Activated naive CD4-positive, alpha-beta T cell treated with anti-CD3 and anti-CD28 coated beads, Interleukin-2, amount 10 ng/mL, durations not matched to agents 7 days and 5 days (primary cell): ENCODE measurements around the gene MYH15.
A peak's percentile ranks its signal among the peaks of the same experiment; 100 is the strongest.
"Not testable (repeated sequence)": the region's sequence is repeated elsewhere in the genome, so short reads cannot be mapped to it uniquely, and the experiment has no call there.

Experiments
- CTCF ChIA-PET: fragments of 350-600 bp; sonication (Branson Sonifier 250); formaldehyde crosslinking; loops from one replicate; lab custom pipeline; 2021; ENCODE audit warnings: antibody characterized with exemption; lab: Charles Lee
- DNase-seq: peaks from one replicate; pipeline ENCODE4 v3.0.0-alpha.2; 2020
- H3K27ac Mint-ChIP-seq: one replicate; pipeline ENCODE4 v1.8.0; 2021; ENCODE audit warnings: mild to moderate bottlenecking, moderate library complexity, mixed read lengths
- H3K27me3 Mint-ChIP-seq: one replicate; pipeline ENCODE4 v1.8.0; 2021; ENCODE audit warnings: mild to moderate bottlenecking, mixed read lengths
- H3K36me3 Mint-ChIP-seq: one replicate; pipeline ENCODE4 v1.8.0; 2021; ENCODE audit warnings: mixed read lengths
- H3K4me1 Mint-ChIP-seq: one replicate; pipeline ENCODE4 v1.8.0; 2021; ENCODE audit warnings: mixed read lengths
- H3K4me3 Mint-ChIP-seq: one replicate; pipeline ENCODE4 v1.8.0; 2021; ENCODE audit warnings: mild to moderate bottlenecking, moderate library complexity, mixed read lengths
- H3K9me3 Mint-ChIP-seq: one replicate; pipeline ENCODE4 v1.8.0; 2021; ENCODE audit warnings: mixed read lengths

Gene MYH15

GRCh38 chr3:108394563-108394962 is 115.8 kb downstream of the MYH15 start:
- H3K4me3 Mint-ChIP-seq = no peak overlapping the region
- H3K4me1 Mint-ChIP-seq = peaks cover 4% of the 10 kb centered on the region
- H3K9me3 Mint-ChIP-seq = peaks cover 1% of the 10 kb centered on the region
- H3K36me3 Mint-ChIP-seq = no peaks in the 10 kb centered on the region
- DNase-seq = no peak
- CTCF ChIA-PET = interaction anchor here (1.8 kb wide), 1 partner anchor 83 kb away, joined by 5 read pairs; no protein-coding TSS in a partner anchor
- H3K27me3 Mint-ChIP-seq = peaks cover 31% of the 10 kb centered on the region
- no peak overlapping the region for H3K27ac Mint-ChIP-seq

- Mint-ChIP-seq H3K4me1 (peaks cover 6% of the 10 kb centered on the region), H3K27me3 (peaks cover 30% of the 10 kb centered on the region), H3K36me3 (no peaks in the 10 kb centered on the region), H3K27ac (no peak overlapping the region), H3K4me3 (no peak overlapping the region), H3K9me3 (no peaks in the 10 kb centered on the region)
- DNase-seq = no peak
- CTCF ChIA-PET = interaction anchor here (1.8 kb wide), 1 partner anchor 84 kb away, joined by 5 read pairs; no protein-coding TSS in a partner anchor
Observed at GRCh38 chr3:108394016-108394415, 116.4 kb downstream of the MYH15 start.

GRCh38 chr3:108393128-108393900 is 117.1 kb downstream of the MYH15 start:
- no peaks in the 10 kb centered on the region for H3K9me3 Mint-ChIP-seq

DNA sequence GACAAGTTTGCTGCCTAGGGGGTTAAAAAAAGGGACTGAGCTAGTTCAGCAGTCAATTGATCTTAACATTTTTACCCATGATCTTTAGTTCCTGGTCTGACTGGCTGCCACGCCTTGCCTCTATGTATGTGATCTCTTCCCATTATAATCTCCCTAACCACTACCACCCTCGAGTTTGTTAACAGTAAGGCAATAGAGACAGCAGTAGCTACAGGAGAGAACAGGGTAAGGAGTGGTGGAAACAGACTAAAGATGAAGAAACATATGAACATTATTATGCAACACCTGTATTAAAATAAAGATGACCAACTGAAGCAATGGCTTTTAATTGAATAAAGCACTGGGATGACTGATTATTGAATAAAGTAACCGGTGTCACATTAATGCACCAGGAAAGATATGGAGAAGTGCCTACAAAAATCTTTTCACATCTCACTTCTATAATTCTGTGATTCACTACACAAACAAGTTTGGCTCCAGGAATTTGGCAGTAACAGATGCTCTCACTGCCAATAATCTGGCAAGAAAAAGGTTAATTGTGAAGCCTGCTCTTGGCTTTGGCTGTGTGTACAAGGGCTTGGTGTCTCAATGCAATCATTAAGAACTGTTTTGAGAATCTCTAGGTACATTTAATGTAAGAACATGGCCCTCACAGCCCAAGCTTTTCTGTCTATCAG is 118.3 kb downstream of the MYH15 start:
- Mint-ChIP-seq H3K9me3 (no peaks in the 10 kb centered on the region), H3K4me3 (no peak overlapping the region), H3K27ac (no peak overlapping the region), H3K4me1 (peaks cover 25% of the 10 kb centered on the region), H3K27me3 (peaks cover 18% of the 10 kb centered on the region), H3K36me3 (no peaks in the 10 kb centered on the region)
- CTCF ChIA-PET = no interaction called here
- DNase-seq = no peak

More at GRCh38 chr3:108393128-108393900, 117.1 kb downstream of the MYH15 start:
- peaks cover 23% of the 10 kb centered on the region for H3K27me3 Mint-ChIP-seq
- H3K4me1 Mint-ChIP-seq = peaks cover 13% of the 10 kb centered on the region
- CTCF ChIA-PET = interaction anchor here (0.6 to 1.8 kb wide), 3 partner anchors 10 to 553 kb away, joined by 3 to 5 read pairs (median 4); no protein-coding TSS in a partner anchor
- H3K27ac Mint-ChIP-seq = no peak overlapping the region
- H3K36me3 Mint-ChIP-seq = no peaks in the 10 kb centered on the region
- H3K4me3 Mint-ChIP-seq = no peak overlapping the region
- DNase-seq = no peak

- Mint-ChIP-seq H3K4me3 (no peak overlapping the region), H3K36me3 (peaks cover 2% of the 10 kb centered on the region)
Observed at GRCh38 chr3:108389372-108389771, 121.0 kb downstream of the MYH15 start.

GRCh38 chr3:108388136-108389132 is 122.0 kb downstream of the MYH15 start:
- peaks cover 12% of the 10 kb centered on the region for H3K27me3 Mint-ChIP-seq
- peaks cover 26% of the 10 kb centered on the region for H3K4me1 Mint-ChIP-seq
- CTCF ChIA-PET = interaction anchor here (0.6 to 1.6 kb wide), 5 partner anchors 17 to 728 kb away, joined by 3 to 5 read pairs (median 4); no protein-coding TSS in a partner anchor
- H3K4me3 Mint-ChIP-seq = no peak overlapping the region
- H3K9me3 Mint-ChIP-seq = no peaks in the 10 kb centered on the region
- peaks cover 2% of the 10 kb centered on the region for H3K36me3 Mint-ChIP-seq
- no peak for DNase-seq
- H3K27ac Mint-ChIP-seq = peak overlapping the region; percentile 50

More at GRCh38 chr3:108389372-108389771, 121.0 kb downstream of the MYH15 start:
- no peaks in the 10 kb centered on the region for H3K9me3 Mint-ChIP-seq
- DNase-seq = no peak
- H3K27ac Mint-ChIP-seq = no peak overlapping the region
- CTCF ChIA-PET = interaction anchor here (1.5 to 1.6 kb wide), 2 partner anchors 16 to 232 kb away, joined by 5 read pairs; no protein-coding TSS in a partner anchor
- peaks cover 26% of the 10 kb centered on the region for H3K4me1 Mint-ChIP-seq
- H3K27me3 Mint-ChIP-seq = peaks cover 16% of the 10 kb centered on the region

DNA sequence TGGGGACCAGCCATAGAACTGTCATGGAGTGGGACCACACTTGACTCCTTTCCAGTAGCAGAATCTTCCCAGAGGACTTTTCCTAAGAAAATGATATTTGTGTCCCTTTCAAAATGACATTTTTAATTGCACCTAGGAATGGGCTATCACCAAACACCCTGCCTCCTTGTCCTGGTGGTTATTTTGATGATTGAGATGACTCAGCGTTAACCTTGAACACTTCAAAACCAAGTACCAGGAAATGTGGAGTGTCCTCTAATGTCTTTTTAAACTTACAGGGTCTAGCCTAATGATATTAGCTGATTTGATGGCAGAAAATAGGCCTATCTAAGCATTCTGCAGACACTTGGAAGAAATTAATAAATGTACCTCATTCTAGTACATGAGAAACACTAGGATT is 123.3 kb downstream of the MYH15 start:
- Mint-ChIP-seq H3K36me3 (peaks cover 2% of the 10 kb centered on the region), H3K27me3 (peaks cover 8% of the 10 kb centered on the region), H3K9me3 (no peaks in the 10 kb centered on the region), H3K27ac (no peak overlapping the region), H3K4me1 (peaks cover 26% of the 10 kb centered on the region), H3K4me3 (no peak overlapping the region)
- no peak for DNase-seq
- CTCF ChIA-PET = interaction anchor here (1.0 kb wide), 1 partner anchor 234 kb away, joined by 4 read pairs; no protein-coding TSS in a partner anchor

- H3K36me3 Mint-ChIP-seq = peaks cover 9% of the 10 kb centered on the region
- CTCF ChIA-PET = no interaction called here
- DNase-seq = no peak
Observed at GRCh38 chr3:108383306-108383705, 127.1 kb downstream of the MYH15 start.

DNA sequence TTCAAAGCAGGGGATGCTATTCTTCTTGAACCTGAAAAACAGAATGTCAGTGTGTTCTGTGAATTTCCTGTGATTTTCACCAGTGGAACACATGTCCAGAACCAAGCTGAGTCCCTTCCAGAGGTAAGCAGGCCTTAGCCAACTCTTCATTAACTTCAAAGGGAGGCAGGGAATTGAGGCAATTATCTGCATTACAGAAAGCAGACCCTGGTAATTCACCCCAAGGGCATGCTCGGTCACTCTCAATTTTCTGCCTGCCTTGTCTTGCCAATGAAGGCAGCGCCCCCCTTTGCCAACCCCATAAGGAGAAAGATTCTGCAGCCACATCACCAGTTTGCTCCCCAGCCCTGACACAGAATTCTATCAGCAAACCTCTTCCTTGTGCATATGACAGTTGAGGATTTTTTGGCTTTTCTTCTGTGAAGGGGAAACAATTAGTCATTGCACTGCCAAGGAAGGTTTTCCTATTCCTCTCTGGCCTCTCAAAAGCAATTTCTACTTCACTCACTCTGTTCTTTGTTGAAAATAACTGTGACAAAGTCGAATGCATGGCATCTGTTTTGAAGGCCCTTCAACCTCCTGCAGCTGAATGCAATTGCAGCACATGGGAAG is 128.8 kb downstream of the MYH15 start:
- Mint-ChIP-seq H3K4me1 (peaks cover 1% of the 10 kb centered on the region), H3K36me3 (peaks cover 14% of the 10 kb centered on the region), H3K27ac (no peak overlapping the region), H3K27me3 (no peaks in the 10 kb centered on the region), H3K4me3 (no peak overlapping the region), H3K9me3 (no peaks in the 10 kb centered on the region)
- no peak for DNase-seq
- CTCF ChIA-PET = no interaction called here

More at GRCh38 chr3:108383306-108383705, 127.1 kb downstream of the MYH15 start:
- H3K4me1 Mint-ChIP-seq = peaks cover 17% of the 10 kb centered on the region
- H3K4me3 Mint-ChIP-seq = no peak overlapping the region
- H3K9me3 Mint-ChIP-seq = no peaks in the 10 kb centered on the region
- H3K27me3 Mint-ChIP-seq = no peaks in the 10 kb centered on the region
- no peak overlapping the region for H3K27ac Mint-ChIP-seq

GRCh38 chr3:108380128-108380795 is 130.1 kb downstream of the MYH15 start:
- no peak for DNase-seq
- Mint-ChIP-seq H3K4me1 (no peaks in the 10 kb centered on the region), H3K27me3 (no peaks in the 10 kb centered on the region), H3K4me3 (no peak overlapping the region), H3K36me3 (peaks cover 13% of the 10 kb centered on the region), H3K9me3 (no peaks in the 10 kb centered on the region), H3K27ac (no peak overlapping the region)
- CTCF ChIA-PET = no interaction called here

GRCh38 chr3:108378952-108379342 is 131.4 kb downstream of the MYH15 start:
- not testable (repeated sequence) for H3K27ac Mint-ChIP-seq

GRCh38 chr3:108378153-108378951 is 132.0 kb downstream of the MYH15 start:
- Mint-ChIP-seq H3K36me3 (peaks cover 13% of the 10 kb centered on the region), H3K27ac (no peak overlapping the region), H3K9me3 (no peaks in the 10 kb centered on the region)

More at GRCh38 chr3:108378952-108379342, 131.4 kb downstream of the MYH15 start:
- DNase-seq, H3K27me3 Mint-ChIP-seq, H3K4me3 Mint-ChIP-seq, H3K4me1 Mint-ChIP-seq, CTCF ChIA-PET, H3K9me3 Mint-ChIP-seq: not testable (repeated sequence)
- H3K36me3 Mint-ChIP-seq = peaks cover 13% of the 10 kb centered on the region

More at GRCh38 chr3:108378153-108378951, 132.0 kb downstream of the MYH15 start:
- Mint-ChIP-seq H3K4me3 (no peak overlapping the region), H3K27me3 (no peaks in the 10 kb centered on the region), H3K4me1 (no peaks in the 10 kb centered on the region)
- CTCF ChIA-PET = no interaction called here
- no peak for DNase-seq
